Measurements from ENCODE around the gene LRMDA. TPM values are rescaled to one million over a fixed set of nuclear protein-coding genes. Genes with fewer than 3 reads are reported as not detected.

LRMDA gene
- total and polyA plus RNA-seq, 10 of the 15 experiments (the other 5 are each of a cell fraction or from before 2014, with no cell fraction given): 0.07 to 0.54 (median 0.29) TPM; not detected in 4

DNA sequence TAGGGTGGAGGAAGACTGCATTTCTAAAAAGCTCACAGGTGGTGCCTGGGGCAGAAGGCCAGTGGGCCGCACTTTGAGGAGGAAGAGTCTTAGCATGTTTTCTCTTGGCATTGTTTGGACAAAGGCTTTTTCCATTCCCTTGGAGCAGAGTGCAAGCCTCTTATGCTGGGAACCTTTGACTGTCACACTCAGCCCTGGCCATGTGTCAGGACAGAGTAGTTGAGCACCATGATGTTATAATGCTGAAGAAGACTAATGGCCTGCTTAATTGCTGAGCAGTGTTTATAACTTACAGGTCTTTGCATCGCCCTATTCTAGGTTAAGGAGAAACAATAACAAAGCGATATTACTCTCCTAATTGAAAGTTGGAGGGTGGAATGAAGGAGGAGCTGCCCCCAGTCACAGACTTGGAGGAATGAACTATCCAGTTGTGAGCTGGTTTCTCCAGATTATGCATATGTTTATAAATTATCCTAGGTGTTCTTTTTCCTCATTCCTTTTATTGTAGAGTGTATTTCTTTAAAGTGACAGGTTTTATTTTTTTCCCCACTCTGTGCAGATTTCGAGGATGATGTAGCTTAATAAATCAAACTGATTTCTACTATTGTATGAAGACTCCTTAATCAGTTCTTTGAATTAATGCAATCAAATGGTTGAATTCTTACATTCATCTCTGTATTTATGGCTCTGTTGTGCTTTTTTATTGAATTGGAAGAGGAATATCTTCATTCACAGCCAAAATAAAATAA is 767.0 kb downstream of the LRMDA start:
- in situ Hi-C loops (cut with MboI): no loop called here
- no peak overlapping the region for H3K4me3 ChIP-seq
- FAIRE-seq: no peak

More for the DNA sequence above, 767.0 kb downstream of the LRMDA start:
- no TSS peak for BruUV-seq (replicated peaks)
- H3K9me3 ChIP-seq (replicated peaks; ENCODE audit: control insufficient read depth, insufficient read depth, low read length): no peaks in the 10 kb centered on the region
- SMC1A ChIA-PET (ENCODE audit: uncharacterized antibody, unreplicated experiment): no interaction called here
- no peak overlapping the region for H3K4me2 ChIP-seq (ENCODE audit: control insufficient read depth, insufficient read depth)
- TF ChIP-seq STAT3 (IDR thresholded peaks at IDR 0.05; ENCODE audit: low read depth, low read length) (no peak), NFXL1 (IDR thresholded peaks at IDR 0.05; ENCODE audit: borderline replicate concordance) (no peak), BHLHE40 (IDR thresholded peaks at IDR 0.05; ENCODE audit: borderline replicate concordance in 1 of 2, low read depth in 2 of 2, low read length in 1 of 2) (no peak), ZBED1 (IDR thresholded peaks at IDR 0.05; ENCODE audit: borderline replicate concordance) (no peak), ETV6 (conservative IDR thresholded peaks at IDR 0.05 in 1 of 2, IDR thresholded peaks at IDR 0.05 in 1 of 2; ENCODE audit: borderline replicate concordance in 1 of 2, low read depth in 1 of 2) (no peak), NBN (IDR thresholded peaks at IDR 0.05) (no peak)
- TF ChIP-seq, protein P1, sequence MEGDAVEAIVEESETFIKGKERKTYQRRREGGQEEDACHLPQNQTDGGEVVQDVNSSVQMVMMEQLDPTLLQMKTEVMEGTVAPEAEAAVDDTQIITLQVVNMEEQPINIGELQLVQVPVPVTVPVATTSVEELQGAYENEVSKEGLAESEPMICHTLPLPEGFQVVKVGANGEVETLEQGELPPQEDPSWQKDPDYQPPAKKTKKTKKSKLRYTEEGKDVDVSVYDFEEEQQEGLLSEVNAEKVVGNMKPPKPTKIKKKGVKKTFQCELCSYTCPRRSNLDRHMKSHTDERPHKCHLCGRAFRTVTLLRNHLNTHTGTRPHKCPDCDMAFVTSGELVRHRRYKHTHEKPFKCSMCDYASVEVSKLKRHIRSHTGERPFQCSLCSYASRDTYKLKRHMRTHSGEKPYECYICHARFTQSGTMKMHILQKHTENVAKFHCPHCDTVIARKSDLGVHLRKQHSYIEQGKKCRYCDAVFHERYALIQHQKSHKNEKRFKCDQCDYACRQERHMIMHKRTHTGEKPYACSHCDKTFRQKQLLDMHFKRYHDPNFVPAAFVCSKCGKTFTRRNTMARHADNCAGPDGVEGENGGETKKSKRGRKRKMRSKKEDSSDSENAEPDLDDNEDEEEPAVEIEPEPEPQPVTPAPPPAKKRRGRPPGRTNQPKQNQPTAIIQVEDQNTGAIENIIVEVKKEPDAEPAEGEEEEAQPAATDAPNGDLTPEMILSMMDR (IDR thresholded peaks at IDR 0.05 in 2 of 3, conservative IDR thresholded peaks at IDR 0.05 in 1 of 3; ENCODE audit: control insufficient read depth in 2 of 3, extremely low read depth in 1 of 3, insufficient read depth in 1 of 3, low read depth in 3 of 3, low read length in 3 of 3): no peak
- H3K27me3 ChIP-seq (replicated peaks in 1 of 2; ENCODE audit: control insufficient read depth in 2 of 2, insufficient read depth in 2 of 2, low read length in 1 of 2): no peaks in the 10 kb centered on the region
- H3K79me2 ChIP-seq (ENCODE audit: control insufficient read depth, insufficient read depth, low read length): no peaks in the 10 kb centered on the region
- H4K20me1 ChIP-seq (ENCODE audit: control insufficient read depth, insufficient read depth): no peaks in the 10 kb centered on the region
- DNase-seq (ENCODE audit: low read depth, low spot score) (no peak), ATAC-seq (no peak)
- no peak overlapping the region for H3K9ac ChIP-seq (ENCODE audit: control insufficient read depth, insufficient read depth, low read length)
- no peak overlapping the region for H2AFZ ChIP-seq (ENCODE audit: control insufficient read depth, low read depth, low read length)
- no peaks in the 10 kb centered on the region for H3K4me1 ChIP-seq (ENCODE audit: control insufficient read depth, insufficient read depth, low read length)
- POLR2A ChIA-PET: no interaction called here
- no peaks in the 10 kb centered on the region for H3K36me3 ChIP-seq (ENCODE audit: control insufficient read depth in 2 of 2, insufficient read depth in 2 of 2, low read length in 1 of 2)
- intact Hi-C loops (cut with micrococcal nuclease; ENCODE audit: unreplicated experiment): no loop called here
- CTCF ChIA-PET: interaction anchor here (0.7 kb wide), 1 partner anchor 1051 kb away, joined by 3 read pairs; no protein-coding TSS in a partner anchor
- no peak overlapping the region for H3K27ac ChIP-seq (ENCODE audit: control insufficient read depth, insufficient read depth)
- WGBS (ENCODE audit: insufficient coverage, insufficient replicate concordance, low lambda C conversion rate, missing lambda C conversion rate): 24% methylated on average over 4 of the region's 4 CpGs
- RAD21 ChIA-PET (ENCODE audit: unreplicated experiment): no interaction called here

All from GM12878 (cell line).